Fibroblast of pulmonary artery (primary cell): ENCODE data around the gene GBP5.
A peak's percentile ranks its signal among the peaks of the same experiment; 100 is the strongest.

Source experiments
- DNase-seq: peaks from one replicate; pipeline ENCODE4 v3.0.0-alpha.2; 2010; ENCODE audit warnings: low read depth
- H3K4me3 ChIP-seq: replicated peaks from 2 replicates; pipeline ENCODE4 v1.5.1; 2011; ENCODE audit warnings: low read depth, mild to moderate bottlenecking, control low read depth, low read length, moderate library complexity
- TF ChIP-seq, protein P1 (sequence below): IDR thresholded peaks from 2 replicates; pipeline ENCODE4 v1.5.1; 2011; ENCODE audit warnings: mild to moderate bottlenecking, control low read depth, low read length, inconsistent platforms; ENCODE audit errors: missing control alignments

GBP5 gene

DNA sequence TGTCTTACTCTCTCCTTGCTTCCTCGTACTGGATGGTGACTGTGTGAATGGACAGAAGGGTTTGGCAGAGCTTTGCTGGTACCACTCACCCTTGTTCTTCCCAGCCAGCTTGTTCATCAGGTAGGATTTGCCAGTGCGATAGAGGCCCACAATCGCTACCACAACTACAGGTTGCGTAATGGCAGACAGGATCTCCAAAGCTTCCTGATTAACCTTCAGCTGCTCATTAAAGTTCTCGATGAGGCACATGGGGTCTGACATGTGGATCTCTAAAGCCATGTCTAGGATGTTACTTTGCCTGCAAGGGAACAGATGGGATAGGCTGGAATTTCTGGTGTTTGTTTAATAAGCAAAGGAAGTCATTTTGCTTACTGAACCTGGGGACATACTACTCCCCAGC, 3.4 kb downstream of the GBP5 start:
- TF ChIP-seq, protein P1, sequence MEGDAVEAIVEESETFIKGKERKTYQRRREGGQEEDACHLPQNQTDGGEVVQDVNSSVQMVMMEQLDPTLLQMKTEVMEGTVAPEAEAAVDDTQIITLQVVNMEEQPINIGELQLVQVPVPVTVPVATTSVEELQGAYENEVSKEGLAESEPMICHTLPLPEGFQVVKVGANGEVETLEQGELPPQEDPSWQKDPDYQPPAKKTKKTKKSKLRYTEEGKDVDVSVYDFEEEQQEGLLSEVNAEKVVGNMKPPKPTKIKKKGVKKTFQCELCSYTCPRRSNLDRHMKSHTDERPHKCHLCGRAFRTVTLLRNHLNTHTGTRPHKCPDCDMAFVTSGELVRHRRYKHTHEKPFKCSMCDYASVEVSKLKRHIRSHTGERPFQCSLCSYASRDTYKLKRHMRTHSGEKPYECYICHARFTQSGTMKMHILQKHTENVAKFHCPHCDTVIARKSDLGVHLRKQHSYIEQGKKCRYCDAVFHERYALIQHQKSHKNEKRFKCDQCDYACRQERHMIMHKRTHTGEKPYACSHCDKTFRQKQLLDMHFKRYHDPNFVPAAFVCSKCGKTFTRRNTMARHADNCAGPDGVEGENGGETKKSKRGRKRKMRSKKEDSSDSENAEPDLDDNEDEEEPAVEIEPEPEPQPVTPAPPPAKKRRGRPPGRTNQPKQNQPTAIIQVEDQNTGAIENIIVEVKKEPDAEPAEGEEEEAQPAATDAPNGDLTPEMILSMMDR, result no peak
- no peak for DNase-seq
- no peak overlapping the region for H3K4me3 ChIP-seq

DNA sequence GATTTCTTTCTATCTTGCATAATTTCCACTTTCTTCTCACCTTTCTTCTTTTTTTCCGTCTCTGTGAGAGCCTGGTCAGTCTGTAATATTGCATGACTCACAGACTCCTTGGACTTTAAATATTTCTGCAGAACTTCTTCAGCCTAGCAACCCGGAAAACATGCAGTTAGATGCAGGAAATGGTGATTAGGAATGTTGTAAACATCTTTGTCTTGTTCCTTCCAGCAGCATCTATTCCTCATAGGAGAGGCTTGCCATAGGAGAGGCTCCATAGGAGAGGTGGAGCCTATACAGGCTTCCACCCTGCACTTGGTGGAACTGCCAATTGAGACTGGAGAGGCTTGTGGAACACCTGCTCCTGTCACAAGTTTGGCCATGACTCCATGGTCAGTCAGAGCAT, 10.0 kb downstream of the GBP5 start:
- H3K4me3 ChIP-seq, result no peak overlapping the region
- TF ChIP-seq, protein P1, result no peak
- DNase-seq, result peak; percentile 87

DNA sequence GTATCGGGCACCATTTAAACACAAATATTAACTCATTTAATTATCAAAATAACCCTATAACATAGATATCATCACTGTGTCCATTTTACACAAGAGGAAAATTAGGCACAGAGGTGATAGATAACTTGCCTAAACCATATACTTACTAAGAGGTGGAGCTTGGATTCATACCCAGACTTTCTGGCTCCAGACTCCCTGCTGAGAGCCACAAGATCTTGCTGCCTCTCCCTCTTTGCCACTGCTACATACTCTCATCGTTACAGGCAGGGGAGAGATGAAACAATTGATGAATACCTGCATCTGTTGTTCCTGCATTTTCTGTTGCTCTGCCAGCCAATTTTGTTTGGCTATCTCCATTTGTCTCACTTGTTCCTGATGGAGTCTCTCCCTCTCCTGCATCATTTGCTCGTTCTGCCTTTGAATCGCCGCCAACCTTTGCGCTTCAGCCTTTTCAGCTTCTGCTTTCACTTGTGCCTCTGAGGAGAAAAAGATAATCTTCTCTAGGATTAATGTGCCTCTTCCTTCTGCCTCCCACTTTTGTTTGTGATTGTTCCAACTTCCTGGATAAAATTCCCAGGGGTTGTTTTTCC, 10.6 kb downstream of the GBP5 start:
- TF ChIP-seq, protein P1, result no peak
- peak; percentile 26 for DNase-seq
- peak overlapping the region; percentile 37 for H3K4me3 ChIP-seq

DNA sequence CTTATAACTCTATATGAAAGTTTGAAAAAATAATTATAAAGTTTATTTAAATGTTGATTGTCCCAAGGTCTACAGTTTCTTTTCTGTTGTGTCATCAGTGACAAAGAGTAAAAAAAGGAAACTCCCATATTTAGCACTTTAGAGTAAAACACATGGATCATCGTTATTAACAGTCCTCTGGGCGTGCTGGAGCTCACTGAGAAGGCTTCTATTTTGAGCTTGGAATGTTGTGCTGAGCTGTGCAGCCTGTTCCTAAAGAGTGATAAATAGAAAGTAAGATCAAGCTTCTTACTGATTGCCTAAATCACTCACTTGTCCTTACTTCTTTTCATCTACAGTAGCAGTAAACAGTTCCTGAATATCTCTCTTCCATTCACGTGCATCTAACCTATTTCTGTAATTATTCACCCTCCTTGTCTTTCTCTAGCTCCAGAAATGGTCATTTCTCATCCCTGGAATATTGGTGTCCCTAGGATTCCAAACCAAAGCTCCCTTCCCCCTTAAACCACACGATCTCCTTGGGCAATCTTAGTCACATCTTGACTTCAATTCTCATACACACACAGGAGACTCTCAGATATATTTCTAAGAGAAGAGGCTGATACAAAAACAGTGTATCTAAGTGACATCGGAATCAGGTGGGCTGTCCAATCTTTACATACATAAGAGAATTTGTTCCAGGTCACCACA, 11.9 kb downstream of the GBP5 start:
- H3K4me3 ChIP-seq, result no peak overlapping the region
- peak; percentile 11 for DNase-seq
- TF ChIP-seq, protein P1, result no peak

DNA sequence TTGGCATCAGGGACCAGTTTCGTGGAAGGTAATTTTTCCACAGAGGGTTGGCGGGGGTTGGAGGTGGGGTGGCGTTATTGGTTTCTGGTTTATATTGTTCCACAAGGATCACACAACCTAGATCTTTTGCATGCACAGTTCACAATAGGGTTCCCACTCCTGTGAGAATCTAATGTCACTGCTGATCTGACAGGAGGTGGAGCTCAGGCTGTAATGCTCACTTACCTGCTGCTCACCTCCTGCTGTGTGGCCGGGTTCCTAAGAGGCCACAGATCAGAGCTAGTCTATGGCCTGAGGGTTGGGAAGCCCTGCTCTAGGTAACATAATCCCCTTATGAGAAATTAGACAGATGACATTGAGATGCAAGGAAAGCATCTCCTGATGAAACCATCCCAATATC, 12.6 kb downstream of the GBP5 start:
- TF ChIP-seq, protein P1, result no peak
- DNase-seq, result no peak
- no peak overlapping the region for H3K4me3 ChIP-seq

DNA sequence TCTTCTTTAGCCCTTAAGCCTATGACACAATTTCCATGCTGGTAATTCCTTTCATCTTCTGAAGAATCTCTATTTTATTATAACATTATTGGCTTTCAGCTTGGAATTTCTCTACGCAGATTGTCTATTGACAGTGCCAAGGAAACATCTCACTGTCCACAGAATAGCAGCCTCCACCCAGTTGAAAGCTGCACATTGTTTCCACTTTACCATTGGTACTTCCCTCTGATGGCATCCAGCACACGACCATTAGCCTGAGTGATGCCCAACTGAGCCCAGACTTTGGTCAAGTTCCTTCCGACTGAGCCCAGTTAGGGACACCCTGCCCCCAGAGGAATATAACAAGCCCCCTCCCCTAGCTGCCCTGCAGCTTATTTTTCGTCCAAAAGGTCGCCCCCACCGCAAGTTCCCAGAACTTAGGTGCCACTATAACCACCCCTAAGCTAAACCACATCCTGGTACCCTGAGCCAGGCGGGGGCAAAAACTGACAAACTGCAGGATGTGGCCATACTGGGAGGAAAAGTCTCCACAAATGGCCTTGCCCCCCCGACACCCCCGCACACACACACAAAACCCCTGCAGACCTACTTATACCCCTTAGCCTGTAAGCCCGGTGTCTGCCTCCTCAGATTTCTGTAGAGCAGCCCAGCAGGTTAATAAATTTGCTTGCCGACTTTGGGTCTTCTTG, 13.2 kb downstream of the GBP5 start:
- H3K4me3 ChIP-seq, result no peak overlapping the region
- DNase-seq, result no peak
- TF ChIP-seq, protein P1, result no peak
